ENCODE data around the gene CLIC5. TPM values are rescaled to one million over a fixed set of nuclear protein-coding genes. Genes with fewer than 3 reads are reported as not detected.
A peak's percentile ranks its signal among the peaks of the same experiment; 100 is the strongest.

The CLIC5 gene
- total RNA-seq, 4 donors from 2014 or later: 0.45 to 2.6 (median 1.6) TPM

DNA sequence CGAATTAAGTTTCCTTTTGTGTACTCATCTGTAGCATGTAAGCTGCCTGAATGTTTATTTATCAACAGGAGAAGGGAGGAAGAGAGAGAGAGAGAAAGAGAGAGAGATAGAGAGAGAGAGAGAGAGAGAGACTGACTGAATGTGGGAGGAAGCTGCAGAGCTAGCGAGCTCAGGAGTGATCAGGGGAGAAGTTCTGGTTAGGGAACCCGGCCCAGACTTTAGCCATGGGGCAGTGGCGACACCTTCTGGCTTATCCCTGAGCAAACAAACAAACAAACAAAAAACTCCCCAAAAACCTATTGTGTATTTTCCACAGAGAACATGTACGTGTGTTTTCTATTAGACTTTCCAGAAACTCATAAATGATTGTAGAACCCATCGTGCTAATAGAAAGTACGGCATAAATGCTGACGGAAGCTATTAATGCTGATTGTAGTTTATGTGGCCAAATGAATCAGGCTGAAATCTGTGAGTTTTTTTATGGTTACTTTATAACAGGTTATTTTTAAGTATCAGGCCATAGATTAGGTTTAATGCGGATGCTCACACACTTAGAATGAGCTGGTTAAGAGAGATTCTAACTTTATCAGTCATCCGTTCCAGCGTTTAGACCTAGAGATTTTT, 92.8 kb downstream of the CLIC5 start:
- peak in 1 of 2 donors; percentile 79 for DNase-seq (ENCODE audit: low spot score in 2 of 2)
- Histone ChIP-seq H3K4me1 (peaks cover 11% of the 10 kb centered on the region), H3K27me3 (no peaks in the 10 kb centered on the region), H3K4me3 (no peak overlapping the region), H3K9me3 (no peaks in the 10 kb centered on the region), H3K36me3 (no peaks in the 10 kb centered on the region), H3K27ac (no peak overlapping the region)
- no peak for TF ChIP-seq POLR2AphosphoS5 (IDR thresholded peaks at IDR 0.05)
- TF ChIP-seq, protein P1, sequence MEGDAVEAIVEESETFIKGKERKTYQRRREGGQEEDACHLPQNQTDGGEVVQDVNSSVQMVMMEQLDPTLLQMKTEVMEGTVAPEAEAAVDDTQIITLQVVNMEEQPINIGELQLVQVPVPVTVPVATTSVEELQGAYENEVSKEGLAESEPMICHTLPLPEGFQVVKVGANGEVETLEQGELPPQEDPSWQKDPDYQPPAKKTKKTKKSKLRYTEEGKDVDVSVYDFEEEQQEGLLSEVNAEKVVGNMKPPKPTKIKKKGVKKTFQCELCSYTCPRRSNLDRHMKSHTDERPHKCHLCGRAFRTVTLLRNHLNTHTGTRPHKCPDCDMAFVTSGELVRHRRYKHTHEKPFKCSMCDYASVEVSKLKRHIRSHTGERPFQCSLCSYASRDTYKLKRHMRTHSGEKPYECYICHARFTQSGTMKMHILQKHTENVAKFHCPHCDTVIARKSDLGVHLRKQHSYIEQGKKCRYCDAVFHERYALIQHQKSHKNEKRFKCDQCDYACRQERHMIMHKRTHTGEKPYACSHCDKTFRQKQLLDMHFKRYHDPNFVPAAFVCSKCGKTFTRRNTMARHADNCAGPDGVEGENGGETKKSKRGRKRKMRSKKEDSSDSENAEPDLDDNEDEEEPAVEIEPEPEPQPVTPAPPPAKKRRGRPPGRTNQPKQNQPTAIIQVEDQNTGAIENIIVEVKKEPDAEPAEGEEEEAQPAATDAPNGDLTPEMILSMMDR (IDR thresholded peaks at IDR 0.05): peak; percentile 65 to 77
- 31% methylated on average over 11 of the region's 11 CpGs for WGBS

DNA sequence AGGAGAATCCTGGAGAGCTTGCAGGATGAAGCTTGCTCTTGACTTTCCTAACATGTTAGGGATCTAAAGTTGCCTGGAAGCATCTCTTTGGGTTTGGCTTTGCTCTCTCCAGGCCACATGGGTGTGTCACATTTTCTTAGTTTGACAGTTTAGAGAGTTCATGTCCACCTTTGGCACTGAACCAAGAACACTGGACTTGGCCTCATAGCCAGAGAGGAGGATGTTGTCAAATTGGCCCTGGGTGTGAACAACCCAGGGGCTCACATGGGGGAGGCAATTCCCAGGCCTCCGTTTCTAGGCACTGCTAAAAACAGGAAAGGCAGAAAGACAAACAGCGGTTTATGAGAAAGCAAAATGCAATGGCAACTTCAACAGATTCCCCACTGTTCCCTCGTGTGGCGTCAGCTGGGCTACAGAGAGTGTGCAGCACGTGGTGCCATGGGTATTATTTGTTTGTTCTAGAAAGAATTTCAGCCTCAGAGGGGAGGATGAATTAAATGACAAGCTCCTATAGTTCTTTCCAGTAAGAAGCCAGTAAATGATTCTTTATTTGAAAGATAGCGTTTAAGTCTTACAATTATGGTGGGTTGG, 93.9 kb downstream of the CLIC5 start:
- Histone ChIP-seq H3K36me3 (no peaks in the 10 kb centered on the region), H3K27ac (no peak overlapping the region), H3K9me3 (no peaks in the 10 kb centered on the region), H3K4me3 (no peak overlapping the region), H3K27me3 (no peaks in the 10 kb centered on the region), H3K4me1 (peaks cover 14% of the 10 kb centered on the region)
- TF ChIP-seq, protein P1 (IDR thresholded peaks at IDR 0.05): no peak
- TF ChIP-seq POLR2AphosphoS5 (IDR thresholded peaks at IDR 0.05) (no peak), POLR2A (IDR thresholded peaks at IDR 0.05) (no peak), EP300 (IDR thresholded peaks at IDR 0.05) (no peak)
- 78% methylated on average over 6 of the region's 6 CpGs for WGBS
- DNase-seq (ENCODE audit: low spot score in 2 of 2): no peak

DNA sequence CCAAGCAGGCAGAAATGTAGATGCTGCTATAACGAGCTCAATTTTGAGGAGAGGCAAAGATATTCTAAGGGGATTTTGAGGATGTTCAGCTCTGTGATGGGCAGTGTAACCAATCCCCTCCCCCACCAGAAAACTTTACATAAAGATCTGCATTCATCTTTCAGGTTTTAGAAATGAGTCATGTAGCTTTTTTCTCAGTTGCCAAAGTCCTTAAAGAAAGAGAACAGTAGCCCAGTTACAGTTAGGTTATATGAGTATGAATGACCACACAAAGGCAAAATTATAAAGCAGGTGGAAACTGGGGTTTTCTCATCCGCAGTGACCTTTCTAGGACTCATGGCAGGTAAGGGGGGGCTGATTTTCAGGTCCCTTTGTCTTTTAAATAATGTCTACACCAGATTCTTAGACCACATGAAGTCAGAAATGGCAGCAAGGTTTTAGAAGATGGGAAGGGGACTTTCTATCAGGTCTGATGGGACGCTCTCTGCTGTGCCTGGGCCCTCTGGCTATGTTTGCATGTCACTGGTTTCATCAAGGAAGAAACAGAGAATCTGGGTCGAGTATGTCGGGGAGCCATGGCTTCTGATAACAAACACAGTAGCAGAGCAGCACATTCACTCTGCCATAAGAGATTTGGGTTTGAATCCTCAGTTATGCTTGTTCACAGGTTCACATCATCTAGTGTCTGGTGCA, 94.7 kb downstream of the CLIC5 start:
- no peak overlapping the region for H3K27ac ChIP-seq
- 86% methylated on average over 5 of the region's 5 CpGs for WGBS
- no peaks in the 10 kb centered on the region for H3K36me3 ChIP-seq
- peaks cover 22% of the 10 kb centered on the region for H3K4me1 ChIP-seq
- H3K4me3 ChIP-seq: no peak overlapping the region
- TF ChIP-seq EP300 (IDR thresholded peaks at IDR 0.05): no peak
- no peak for TF ChIP-seq POLR2AphosphoS5 (IDR thresholded peaks at IDR 0.05)
- TF ChIP-seq POLR2A (IDR thresholded peaks at IDR 0.05): no peak
- TF ChIP-seq, protein P1 (IDR thresholded peaks at IDR 0.05): no peak
- no peaks in the 10 kb centered on the region for H3K9me3 ChIP-seq
- no peaks in the 10 kb centered on the region for H3K27me3 ChIP-seq
- no peak for DNase-seq (ENCODE audit: low spot score in 2 of 2)

DNA sequence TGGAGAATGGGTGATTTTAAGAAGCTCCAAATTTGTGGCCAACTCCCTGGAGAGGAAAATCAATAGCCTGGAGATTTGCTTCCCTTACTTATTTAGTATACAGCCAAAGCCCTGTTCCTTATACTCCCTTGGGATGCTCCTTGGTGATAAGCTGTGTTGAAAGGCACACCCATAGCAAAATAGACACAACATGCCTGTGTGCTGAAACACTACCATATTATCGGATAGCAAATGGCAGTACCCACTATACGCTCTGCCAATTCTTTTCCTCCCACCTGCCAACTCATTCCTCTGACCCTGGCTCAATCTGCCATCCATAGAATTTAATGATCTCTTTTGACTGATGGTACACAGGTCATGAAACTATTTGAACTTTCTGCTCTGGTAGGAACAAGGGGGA, 98.2 kb downstream of the CLIC5 start:
- no peak overlapping the region for H3K4me3 ChIP-seq
- peaks cover 17% of the 10 kb centered on the region for H3K4me1 ChIP-seq
- no peak for DNase-seq (ENCODE audit: low spot score in 2 of 2)
- TF ChIP-seq, protein P1 (IDR thresholded peaks at IDR 0.05): no peak
- TF ChIP-seq EP300 (IDR thresholded peaks at IDR 0.05) (no peak), POLR2A (IDR thresholded peaks at IDR 0.05) (no peak), POLR2AphosphoS5 (IDR thresholded peaks at IDR 0.05) (no peak)
- H3K27ac ChIP-seq: no peak overlapping the region
- no peaks in the 10 kb centered on the region for H3K9me3 ChIP-seq
- no peaks in the 10 kb centered on the region for H3K36me3 ChIP-seq
- no peaks in the 10 kb centered on the region for H3K27me3 ChIP-seq
- whole genome bisulfite sequencing: 73% methylated on average over 2 of the region's 2 CpGs

DNA sequence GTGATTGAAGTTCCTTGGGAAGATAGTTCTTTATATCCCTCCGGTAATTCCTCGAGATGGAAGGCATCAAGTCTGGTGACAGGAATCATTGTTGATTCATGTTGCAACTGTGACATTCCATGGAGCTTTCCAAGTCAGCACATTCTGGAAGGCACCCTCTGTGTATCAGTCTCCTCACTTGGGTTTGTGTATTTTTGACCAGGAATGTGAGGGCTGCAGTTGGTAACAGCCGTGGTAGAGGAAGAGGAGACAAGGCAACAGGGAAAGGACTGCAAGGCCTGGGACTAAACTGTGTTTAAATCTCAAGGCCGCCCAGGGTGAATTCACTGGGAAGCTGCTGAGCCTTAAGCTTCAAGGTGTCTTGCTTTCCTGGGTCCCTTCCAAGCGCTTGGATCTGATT, 99.0 kb downstream of the CLIC5 start:
- WGBS: 77% methylated on average over 5 of the region's 5 CpGs
- DNase-seq (ENCODE audit: low spot score in 2 of 2): no peak
- H3K27ac ChIP-seq: no peak overlapping the region
- TF ChIP-seq EP300 (IDR thresholded peaks at IDR 0.05): no peak
- no peaks in the 10 kb centered on the region for H3K36me3 ChIP-seq
- no peaks in the 10 kb centered on the region for H3K9me3 ChIP-seq
- no peak overlapping the region for H3K4me3 ChIP-seq
- H3K27me3 ChIP-seq: no peaks in the 10 kb centered on the region
- H3K4me1 ChIP-seq: peaks cover 15% of the 10 kb centered on the region

All from suprapubic skin (tissue), 4 donors.